Stimulated activated CD4-positive, alpha-beta T cell treated with anti-CD3 and anti-CD28 coated beads, Interleukin-1b, Interleukin-23, amount 100 ng/mL, for 48 hours (primary cell): ENCODE results near the gene CACNB2.
A peak's percentile ranks its signal among the peaks of the same experiment; 100 is the strongest.

Experiments
- DNase-seq: peaks from one replicate; pipeline ENCODE4 v3.0.0-alpha.2; 2020

Gene CACNB2

GRCh38 chr10:18140149-18140956, at the start of gene CACNB2:
CACNB2 (plus strand) TSS chr10:18140424.
- DNase-seq = no peak

- no peak for DNase-seq
Measured at GRCh38 chr10:18094332-18094731, 45.9 kb upstream of the CACNB2 start.

GRCh38 chr10:18094793-18095192, 45.4 kb upstream of the CACNB2 start:
- DNase-seq = no peak

- no peak for DNase-seq
Measured at GRCh38 chr10:18097524-18097923, 42.7 kb upstream of the CACNB2 start.

- DNase-seq = no peak
Measured at GRCh38 chr10:18098201-18098600, 42.0 kb upstream of the CACNB2 start.

GRCh38 chr10:18099415-18099814, 40.8 kb upstream of the CACNB2 start:
- DNase-seq = no peak

- DNase-seq = no peak
Measured at GRCh38 chr10:18100669-18101068, 39.6 kb upstream of the CACNB2 start.

GRCh38 chr10:18102404-18102803, 37.8 kb upstream of the CACNB2 start:
- DNase-seq = no peak

GRCh38 chr10:18104223-18104872, 35.9 kb upstream of the CACNB2 start:
- DNase-seq = peak; percentile 26

GRCh38 chr10:18109341-18109870, 30.8 kb upstream of the CACNB2 start:
- DNase-seq = no peak

GRCh38 chr10:18113881-18114280, 26.3 kb upstream of the CACNB2 start:
- DNase-seq = no peak

- DNase-seq = no peak
Measured at GRCh38 chr10:18117276-18117675, 22.9 kb upstream of the CACNB2 start.

GRCh38 chr10:18122753-18123152, 17.5 kb upstream of the CACNB2 start:
- no peak for DNase-seq

GRCh38 chr10:18133046-18133445, 7.2 kb upstream of the CACNB2 start:
- DNase-seq = no peak

GRCh38 chr10:18134509-18134908, 5.7 kb upstream of the CACNB2 start:
- no peak for DNase-seq

GRCh38 chr10:18134921-18135320, 5.3 kb upstream of the CACNB2 start:
- no peak for DNase-seq

- no peak for DNase-seq
Measured at GRCh38 chr10:18136073-18136791, 4.0 kb upstream of the CACNB2 start.

GRCh38 chr10:18137111-18137510, 3.1 kb upstream of the CACNB2 start:
- no peak for DNase-seq

GRCh38 chr10:18140957-18141845, 977 bp downstream of the CACNB2 start:
- no peak for DNase-seq

GRCh38 chr10:18142151-18142550, 1.9 kb downstream of the CACNB2 start:
- DNase-seq = no peak

GRCh38 chr10:18144396-18144795, 4.2 kb downstream of the CACNB2 start:
- DNase-seq = no peak

GRCh38 chr10:18144928-18145327, 4.7 kb downstream of the CACNB2 start:
- no peak for DNase-seq

GRCh38 chr10:18145652-18146051, 5.4 kb downstream of the CACNB2 start:
- DNase-seq = no peak
